Astrocyte (in vitro differentiated cells and primary cell): ENCODE measurements around the gene RANBP3. TPM values are rescaled to one million over a fixed set of nuclear protein-coding genes. Genes with fewer than 3 reads are reported as not detected.

Experiments used
- DNase-seq: peaks from one replicate; pipeline ENCODE4 v3.0.0-alpha.2; 2010; ENCODE audit warnings: low read depth
- FAIRE-seq: peaks from 2 replicates; lab custom pipeline; 2011; peaks lifted over from hg19 to GRCh38; lab: Jason Lieb, UNC
- H2AFZ ChIP-seq: 2 replicates; pipeline ENCODE4 v1.6.0; 2012; ENCODE audit warnings: low read depth, low read length, inconsistent platforms
- H3K27ac ChIP-seq: 2 replicates; pipeline ENCODE4 v1.5.1; 2011; ENCODE audit warnings: low read depth, low read length, inconsistent platforms
- H3K27me3 ChIP-seq: 2 replicates; pipeline ENCODE4 v1.6.0; 2011; ENCODE audit warnings: low read length, inconsistent platforms; ENCODE audit not compliant: insufficient read depth
- H3K36me3 ChIP-seq: 2 replicates; pipeline ENCODE4 v1.5.1; 2011; ENCODE audit warnings: low read length, inconsistent platforms; ENCODE audit not compliant: insufficient read depth
- H3K4me1 ChIP-seq: 2 replicates; pipeline ENCODE4 v1.5.1; 2011; ENCODE audit warnings: low read length, inconsistent platforms; ENCODE audit not compliant: insufficient read depth
- H3K4me2 ChIP-seq: 2 replicates; pipeline ENCODE4 v1.6.0; 2012; ENCODE audit warnings: low read length, inconsistent platforms
- H3K4me3 ChIP-seq: 2 replicates; pipeline ENCODE4 v1.5.1; 2011; ENCODE audit warnings: low read depth, mild to moderate bottlenecking, low read length, inconsistent platforms; ENCODE audit not compliant: insufficient read depth
- H3K79me2 ChIP-seq: 2 replicates; pipeline ENCODE4 v1.6.0; 2012; ENCODE audit warnings: mild to moderate bottlenecking, low read length, inconsistent platforms; ENCODE audit not compliant: insufficient read depth
- H3K9ac ChIP-seq: 2 replicates; pipeline ENCODE4 v1.6.0; 2012; ENCODE audit warnings: mild to moderate bottlenecking, low read length, inconsistent platforms
- H3K9me3 ChIP-seq: 2 replicates; pipeline ENCODE4 v1.5.1; 2012; ENCODE audit warnings: low read depth, mild to moderate bottlenecking, low read length, inconsistent platforms; ENCODE audit not compliant: insufficient read depth
- H4K20me1 ChIP-seq: 2 replicates; pipeline ENCODE4 v1.6.0; 2012; ENCODE audit warnings: low read length, inconsistent platforms; ENCODE audit not compliant: insufficient read depth
- H3K27ac Mint-ChIP-seq: one replicate; pipeline ENCODE4 v1.8.0; 2021; ENCODE audit warnings: mild to moderate bottlenecking, mixed read lengths; ENCODE audit not compliant: unreplicated experiment
- H3K27me3 Mint-ChIP-seq: one replicate; pipeline ENCODE4 v1.8.0; 2021; ENCODE audit warnings: low read depth, mixed read lengths; ENCODE audit not compliant: unreplicated experiment
- H3K36me3 Mint-ChIP-seq: one replicate; pipeline ENCODE4 v1.8.0; 2021; ENCODE audit warnings: low read depth, mixed read lengths; ENCODE audit not compliant: unreplicated experiment
- H3K4me1 Mint-ChIP-seq: one replicate; pipeline ENCODE4 v1.8.0; 2021; ENCODE audit warnings: low read depth, mixed read lengths; ENCODE audit not compliant: unreplicated experiment
- H3K4me3 Mint-ChIP-seq: one replicate; pipeline ENCODE4 v1.8.0; 2021; ENCODE audit warnings: mild to moderate bottlenecking, moderate library complexity, mixed read lengths; ENCODE audit not compliant: unreplicated experiment
- H3K9me3 Mint-ChIP-seq: one replicate; pipeline ENCODE4 v1.8.0; 2021; ENCODE audit warnings: mild to moderate bottlenecking, mixed read lengths; ENCODE audit not compliant: unreplicated experiment
- CTCF ChIP-seq: IDR thresholded peaks from 2 replicates; pipeline ENCODE4 v1.5.1; 2011; ENCODE audit warnings: low read depth, mild to moderate bottlenecking, inconsistent platforms, low read length, moderate library complexity; ENCODE audit not compliant: insufficient read depth
- EZH2 ChIP-seq: IDR thresholded peaks from 2 replicates; pipeline ENCODE4 v1.6.1; 2012; ENCODE audit warnings: mild to moderate bottlenecking, low read length, inconsistent platforms; ENCODE audit not compliant: insufficient read depth
- total RNA-seq: library from RNA; stranded (reverse); gene quantifications from 2 replicates; pipeline ENCODE4 v1.2.1, GENCODE V29; 2021

RANBP3 gene
- total RNA-seq, 1 donor from 2014 or later, result 70.5 TPM

GRCh38 chr19:5903624-5904351, 74.2 kb downstream of the RANBP3 start, which contains the start of gene NDUFA11:
Gene NDUFA11 (minus strand): TSS chr19:5903790. CDS start chr19:5903708, 82 bp downstream.
- H3K4me1 Mint-ChIP-seq, result peaks cover 6% of the 10 kb centered on the region
- H2AFZ ChIP-seq, result peak within 1 kb of the TSS; percentile 83
- H3K27ac ChIP-seq, result peak within 1 kb of the TSS; percentile 99
- H3K27ac Mint-ChIP-seq, result peak within 1 kb of the TSS; percentile 98
- peaks cover 9% of the 10 kb centered on the region for H3K36me3 Mint-ChIP-seq
- H3K4me3 Mint-ChIP-seq, result peak within 1 kb of the TSS; percentile 99
- FAIRE-seq (peak; percentile 13), DNase-seq (no peak)
- peak within 1 kb of the TSS; percentile 100 for H3K9ac ChIP-seq
- peaks cover 5% of the 10 kb centered on the region for H3K36me3 ChIP-seq
- peaks cover 30% of the 10 kb centered on the region for H4K20me1 ChIP-seq
- TF ChIP-seq CTCF (no peak), EZH2 (no peak)
- H3K27me3 Mint-ChIP-seq, result no peaks in the 10 kb centered on the region
- H3K9me3 Mint-ChIP-seq, result no peaks in the 10 kb centered on the region
- no peaks in the 10 kb centered on the region for H3K27me3 ChIP-seq
- peaks cover 40% of the 10 kb centered on the region for H3K79me2 ChIP-seq
- H3K9me3 ChIP-seq, result no peaks in the 10 kb centered on the region
- H3K4me3 ChIP-seq, result peak within 1 kb of the TSS; percentile 95
- peak within 1 kb of the TSS; percentile 94 for H3K4me2 ChIP-seq
- H3K4me1 ChIP-seq, result peaks cover 15% of the 10 kb centered on the region

- Histone ChIP-seq H3K79me2 (peaks cover 46% of the 10 kb centered on the region), H3K4me2 (peak overlapping the region; percentile 94), H4K20me1 (peaks cover 35% of the 10 kb centered on the region), H2AFZ (peak overlapping the region; percentile 83), H3K4me1 (peaks cover 15% of the 10 kb centered on the region), H3K9ac (peak overlapping the region; percentile 100), H3K9me3 (no peaks in the 10 kb centered on the region), H3K4me3 (peak overlapping the region; percentile 95), H3K27ac (peak overlapping the region; percentile 99), H3K36me3 (peaks cover 5% of the 10 kb centered on the region), H3K27me3 (no peaks in the 10 kb centered on the region)
- peak overlapping the region; percentile 98 for H3K27ac Mint-ChIP-seq
- no peaks in the 10 kb centered on the region for H3K27me3 Mint-ChIP-seq
- H3K36me3 Mint-ChIP-seq, result peaks cover 9% of the 10 kb centered on the region
- peak; percentile 46 for DNase-seq
- peak overlapping the region; percentile 99 for H3K4me3 Mint-ChIP-seq
- peaks cover 6% of the 10 kb centered on the region for H3K4me1 Mint-ChIP-seq
- H3K9me3 Mint-ChIP-seq, result no peaks in the 10 kb centered on the region
- no peak for FAIRE-seq
- TF ChIP-seq EZH2 (no peak), CTCF (no peak)
Observed at GRCh38 chr19:5903056-5903623, 74.8 kb downstream of the RANBP3 start.
